Mesenchymal stem cell (in vitro differentiated cells and primary cell): Measurements from ENCODE around the gene BABAM2.

Source experiments
- DNase-seq: peaks from one replicate; pipeline ENCODE4 v3.0.0-alpha.2; 2013
- H2AFZ ChIP-seq: one replicate; pipeline ENCODE4 v1.6.1; 2013; ENCODE audit warnings: low read depth, mild to moderate bottlenecking, control low read depth, inconsistent platforms, low read length, moderate library complexity
- H2AK5ac ChIP-seq: 2 replicates; pipeline ENCODE4 v1.6.1; 2013; ENCODE audit warnings: low read length, moderate library complexity, mild to moderate bottlenecking, inconsistent platforms; ENCODE audit not compliant: severe bottlenecking
- H2BK120ac ChIP-seq: one replicate; pipeline ENCODE4 v1.6.1; 2013; ENCODE audit warnings: low read depth, mild to moderate bottlenecking, inconsistent platforms, low read length, moderate library complexity
- H2BK12ac ChIP-seq, 2 experiments: one replicate each; pipeline ENCODE4 v1.6.1; 2013; ENCODE audit warnings: inconsistent platforms in 2 of 2, low read length in 2 of 2, mild to moderate bottlenecking in 2 of 2, moderate library complexity in 2 of 2, control low read depth in 1 of 2
- H2BK15ac ChIP-seq: one replicate; pipeline ENCODE4 v1.6.1; 2013; ENCODE audit warnings: mild to moderate bottlenecking, low read depth, inconsistent platforms; ENCODE audit not compliant: poor library complexity, severe bottlenecking
- H2BK5ac ChIP-seq: 2 replicates; pipeline ENCODE4 v1.6.1; 2013; ENCODE audit warnings: low read depth, mild to moderate bottlenecking, low read length, control low read depth, inconsistent platforms; ENCODE audit not compliant: poor library complexity, severe bottlenecking
- H3K14ac ChIP-seq, 2 experiments: one replicate each; pipeline ENCODE4 v1.6.1; 2013; ENCODE audit warnings: inconsistent platforms in 2 of 2, low read length in 2 of 2, control low read depth in 1 of 2, mild to moderate bottlenecking in 1 of 2, moderate library complexity in 1 of 2
- H3K18ac ChIP-seq, 2 experiments: one replicate each; pipeline ENCODE4 v1.6.1; 2013; ENCODE audit warnings: inconsistent platforms in 2 of 2, low read length in 2 of 2, control low read depth in 1 of 2, low read depth in 1 of 2, mild to moderate bottlenecking in 1 of 2
- H3K23ac ChIP-seq, 2 experiments: one replicate each; pipeline ENCODE4 v1.6.1; 2013; ENCODE audit warnings: inconsistent platforms in 2 of 2, low read length in 2 of 2, mild to moderate bottlenecking in 2 of 2, moderate library complexity in 2 of 2, control low read depth in 1 of 2
- H3K27ac ChIP-seq: 2 replicates; pipeline ENCODE4 v1.5.1; 2013; ENCODE audit warnings: mild to moderate bottlenecking, moderate library complexity, low read length, control low read depth, inconsistent platforms; ENCODE audit not compliant: poor library complexity, severe bottlenecking
- H3K27me3 ChIP-seq, 2 experiments: 2 replicates each; pipeline versions ENCODE4 v1.6.1 to v1.7.0; 2013; ENCODE audit warnings: low read length in 2 of 2, mild to moderate bottlenecking in 2 of 2, moderate library complexity in 2 of 2, control low read depth in 1 of 2, inconsistent platforms in 1 of 2; ENCODE audit not compliant: control insufficient read depth in 1 of 2, insufficient read depth in 1 of 2
- H3K36me3 ChIP-seq, 2 experiments: 2 replicates each; pipeline versions ENCODE4 v1.6.1 to v1.7.0; 2013; ENCODE audit warnings: low read length in 2 of 2, control low read depth in 1 of 2, inconsistent platforms in 1 of 2, low read depth in 1 of 2, mild to moderate bottlenecking in 1 of 2; ENCODE audit not compliant: insufficient read depth in 2 of 2, control insufficient read depth in 1 of 2
- H3K4ac ChIP-seq, 2 experiments: one replicate each; pipeline ENCODE4 v1.6.1; 2013; ENCODE audit warnings: inconsistent platforms in 2 of 2, low read length in 2 of 2, mild to moderate bottlenecking in 2 of 2, moderate library complexity in 2 of 2, control low read depth in 1 of 2, low read depth in 1 of 2
- H3K4me1 ChIP-seq: 2 replicates; pipeline ENCODE4 v1.6.1; 2013; ENCODE audit warnings: low read depth, low read length, control low read depth; ENCODE audit not compliant: control insufficient read depth, insufficient read depth
- H3K4me2 ChIP-seq: 2 replicates; pipeline ENCODE4 v1.6.1; 2013; ENCODE audit warnings: low read length, mild to moderate bottlenecking, inconsistent platforms; ENCODE audit not compliant: poor library complexity, severe bottlenecking
- H3K4me3 ChIP-seq, 2 experiments: 2 replicates each; pipeline versions ENCODE4 v1.5.1 to v1.7.0; 2013; ENCODE audit warnings: low read length in 2 of 2, mild to moderate bottlenecking in 2 of 2, control low read depth in 1 of 2, low read depth in 1 of 2; ENCODE audit not compliant: insufficient read depth in 1 of 2
- H3K79me1 ChIP-seq: replicated peaks from 2 replicates; pipeline ENCODE4 v1.6.1; 2013; ENCODE audit warnings: mild to moderate bottlenecking, control low read depth, low read length, inconsistent platforms; ENCODE audit not compliant: poor library complexity, severe bottlenecking
- H3K9ac ChIP-seq: 2 replicates; pipeline ENCODE4 v1.7.0; 2013; ENCODE audit warnings: mild to moderate bottlenecking, low read length, moderate library complexity
- H3K9me3 ChIP-seq: 2 replicates; pipeline ENCODE4 v1.7.0; 2013; ENCODE audit warnings: mild to moderate bottlenecking, low read length; ENCODE audit not compliant: control insufficient read depth
- H4K8ac ChIP-seq: one replicate; pipeline ENCODE4 v1.6.1; 2013; ENCODE audit warnings: inconsistent platforms, mild to moderate bottlenecking, low read length, moderate library complexity
- H4K91ac ChIP-seq: one replicate; pipeline ENCODE4 v1.6.1; 2013; ENCODE audit warnings: mild to moderate bottlenecking, low read length, inconsistent platforms
- WGBS: methylation state at CpG from one replicate; pipeline ENCODE4 v1.1.7; 2013; ENCODE audit warnings: mixed read lengths; 5-methylcytosine and 5-hydroxymethylcytosine counted together

The BABAM2 gene

DNA sequence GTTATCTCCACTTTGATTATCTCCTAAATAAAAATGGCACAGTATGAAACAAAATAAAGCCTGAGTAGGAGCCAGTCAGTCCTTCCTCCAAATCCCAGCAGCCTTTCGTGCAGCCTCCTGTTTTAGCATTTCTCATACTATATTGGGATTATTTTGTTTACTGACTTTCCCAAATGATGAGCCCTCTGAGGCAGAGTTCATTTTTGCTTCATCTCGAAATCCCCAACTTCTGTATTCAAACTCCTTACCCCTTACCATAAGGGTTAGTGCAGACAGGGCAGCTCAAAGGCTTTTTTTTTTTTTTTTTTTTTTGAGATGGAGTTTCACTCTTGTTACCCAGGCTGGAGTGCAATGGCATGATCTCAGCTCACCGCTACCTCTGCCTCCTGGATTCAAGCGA is 388.8 kb downstream of the BABAM2 start:
- H3K36me3 ChIP-seq = peaks cover 3 to 6% of the 10 kb centered on the region in 2 experiments
- no peak overlapping the region for H3K18ac ChIP-seq
- 100% methylated on average over 3 of the region's 4 CpGs for WGBS
- no peak overlapping the region for H3K4me2 ChIP-seq
- no peaks in the 10 kb centered on the region for H3K9me3 ChIP-seq
- H3K23ac ChIP-seq = no peak overlapping the region
- DNase-seq = no peak
- no peak overlapping the region for H3K9ac ChIP-seq
- peaks cover 17% of the 10 kb centered on the region for H3K4me1 ChIP-seq
- H2AK5ac ChIP-seq = peak overlapping the region; percentile 90
- no peak overlapping the region for H4K8ac ChIP-seq
- no peak overlapping the region for H3K4me3 ChIP-seq
- no peak overlapping the region for H2AFZ ChIP-seq
- H3K14ac ChIP-seq = no peak overlapping the region
- no peak overlapping the region for H2BK120ac ChIP-seq
- H4K91ac ChIP-seq = no peak overlapping the region
- H3K79me1 ChIP-seq = peaks cover 2% of the 10 kb centered on the region
- no peak overlapping the region for H3K4ac ChIP-seq
- H2BK5ac ChIP-seq = no peak overlapping the region
- no peak overlapping the region for H2BK12ac ChIP-seq
- no peak overlapping the region for H2BK15ac ChIP-seq
- H3K27ac ChIP-seq = no peak overlapping the region
- H3K27me3 ChIP-seq = no peaks in the 10 kb centered on the region

DNA sequence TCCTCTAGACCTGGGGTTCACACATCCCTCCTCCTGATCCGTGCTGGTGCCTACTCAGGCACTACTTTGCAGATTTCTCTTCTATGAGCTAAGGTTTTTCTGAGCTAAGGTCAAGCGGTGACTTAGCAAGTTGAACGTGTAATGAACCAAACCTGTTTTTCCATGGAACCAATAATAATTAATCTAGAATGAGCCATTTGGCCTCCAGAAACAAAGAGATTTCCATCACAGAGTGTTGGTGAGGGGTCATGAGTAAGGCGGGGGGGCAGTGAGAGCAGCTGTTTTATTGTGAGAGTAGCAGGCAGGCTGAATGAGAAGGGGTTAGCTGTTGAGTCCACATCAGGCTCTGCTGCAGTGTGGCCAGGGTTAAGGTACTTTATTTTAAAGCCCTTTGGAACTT is 390.1 kb downstream of the BABAM2 start:
- H3K4ac ChIP-seq = peak overlapping the region in 1 of 2 experiments; percentile 11
- 98% methylated on average over 3 of the region's 4 CpGs for WGBS

DNA sequence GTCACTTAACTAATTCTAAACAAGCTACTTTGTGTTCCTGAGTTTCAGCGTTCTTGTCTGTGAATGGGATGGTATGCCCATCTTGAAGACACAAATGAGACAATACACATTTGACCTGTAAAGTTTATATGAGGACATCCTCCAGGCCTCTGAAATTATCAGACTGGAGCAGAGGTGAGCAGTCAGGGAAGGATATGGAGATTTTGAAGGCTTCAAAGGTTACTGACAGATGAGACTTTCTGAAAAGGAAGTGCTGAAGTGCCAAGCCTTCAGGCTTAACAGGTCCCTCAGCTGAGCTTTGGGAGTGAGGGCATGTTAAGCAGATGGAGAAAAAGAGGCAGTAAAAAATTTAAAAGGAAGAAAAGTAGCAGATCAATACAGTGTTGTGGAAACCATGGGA is 391.2 kb downstream of the BABAM2 start:
- Histone ChIP-seq H3K36me3 (peaks cover 3 to 6% of the 10 kb centered on the region in 2 experiments), H3K23ac (no peak overlapping the region), H3K27ac (no peak overlapping the region), H4K8ac (no peak overlapping the region), H2AFZ (no peak overlapping the region), H4K91ac (no peak overlapping the region), H3K79me1 (peaks cover 2% of the 10 kb centered on the region), H2AK5ac (peak overlapping the region; percentile 90), H3K27me3 (no peaks in the 10 kb centered on the region), H3K14ac (no peak overlapping the region), H3K4me3 (no peak overlapping the region), H3K4me2 (no peak overlapping the region), H2BK12ac (peak overlapping the region in 1 of 2 experiments; percentile 38), H3K9me3 (no peaks in the 10 kb centered on the region), H2BK15ac (no peak overlapping the region), H3K4me1 (peaks cover 13% of the 10 kb centered on the region), H3K18ac (no peak overlapping the region), H3K4ac (no peak overlapping the region), H3K9ac (no peak overlapping the region), H2BK5ac (no peak overlapping the region), H2BK120ac (no peak overlapping the region)
- DNase-seq = no peak
- no CpG with 5 or more reads among the region's 1 CpG for WGBS

More for the DNA sequence above, 390.1 kb downstream of the BABAM2 start:
- Histone ChIP-seq H4K91ac (no peak overlapping the region), H3K23ac (no peak overlapping the region), H3K14ac (no peak overlapping the region), H2BK120ac (no peak overlapping the region), H3K79me1 (peaks cover 2% of the 10 kb centered on the region), H3K4me3 (no peak overlapping the region), H3K9me3 (no peaks in the 10 kb centered on the region), H3K18ac (no peak overlapping the region), H2AFZ (no peak overlapping the region), H2BK5ac (peak overlapping the region; percentile 70), H3K27ac (peak overlapping the region; percentile 85), H2BK12ac (no peak overlapping the region), H2AK5ac (no peak overlapping the region), H2BK15ac (no peak overlapping the region), H3K4me1 (peaks cover 11% of the 10 kb centered on the region), H3K27me3 (no peaks in the 10 kb centered on the region), H3K4me2 (no peak overlapping the region), H4K8ac (no peak overlapping the region), H3K9ac (no peak overlapping the region), H3K36me3 (peaks cover 3 to 6% of the 10 kb centered on the region in 2 experiments)
- DNase-seq = no peak

DNA sequence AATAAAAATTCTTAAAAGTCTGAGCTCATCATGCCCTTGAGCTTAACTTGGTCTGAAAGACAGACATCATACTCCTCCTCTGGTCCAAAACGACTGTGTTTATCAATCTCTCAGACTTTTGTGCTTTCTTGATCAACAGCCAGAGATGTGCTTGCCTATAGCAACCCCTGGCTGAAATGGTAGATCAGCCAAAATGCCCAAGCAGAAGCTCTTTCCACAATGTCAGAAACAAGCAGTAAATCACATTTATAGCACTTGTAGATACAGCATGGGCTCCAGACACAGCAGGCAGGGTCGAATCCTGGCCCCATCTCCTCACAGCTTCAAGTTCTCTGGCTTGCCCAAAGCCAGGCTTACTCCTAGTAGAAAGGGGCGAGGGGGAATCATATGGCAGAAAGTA is 391.7 kb downstream of the BABAM2 start:
- peak overlapping the region in 1 of 2 experiments; percentile 50 for H3K14ac ChIP-seq
- no peak overlapping the region for H3K9ac ChIP-seq
- H3K36me3 ChIP-seq = peaks cover 3 to 6% of the 10 kb centered on the region in 2 experiments
- H4K91ac ChIP-seq = no peak overlapping the region
- no peak overlapping the region for H3K4ac ChIP-seq
- no peak overlapping the region for H4K8ac ChIP-seq
- peaks cover 2% of the 10 kb centered on the region for H3K79me1 ChIP-seq
- no peak overlapping the region for H2BK120ac ChIP-seq
- peak overlapping the region; percentile 40 for H2AK5ac ChIP-seq
- no peak overlapping the region for H2AFZ ChIP-seq
- H3K4me1 ChIP-seq = peaks cover 10% of the 10 kb centered on the region
- no peak overlapping the region for H3K27ac ChIP-seq
- no peaks in the 10 kb centered on the region for H3K9me3 ChIP-seq
- no peaks in the 10 kb centered on the region for H3K27me3 ChIP-seq
- WGBS = 52% methylated on average over 2 of the region's 3 CpGs
- H2BK12ac ChIP-seq = peak overlapping the region in 1 of 2 experiments; percentile 43
- H3K23ac ChIP-seq = no peak overlapping the region
- H2BK15ac ChIP-seq = no peak overlapping the region
- DNase-seq = no peak
- H3K18ac ChIP-seq = peak overlapping the region in 1 of 2 experiments; percentile 43
- H2BK5ac ChIP-seq = no peak overlapping the region
- no peak overlapping the region for H3K4me2 ChIP-seq
- no peak overlapping the region for H3K4me3 ChIP-seq
